Adipocyte (in vitro differentiated cells): ENCODE results near the gene OOSP3.
"Not testable (repeated sequence)": the region's sequence is repeated elsewhere in the genome, so short reads cannot be mapped to it uniquely, and the experiment has no call there.

ENCODE experiments used
- DNase-seq: peaks from one replicate; pipeline ENCODE4 v3.0.0-alpha.2; 2015; ENCODE audit warnings: low read depth
- H3K27me3 ChIP-seq: replicated peaks from 2 replicates; pipeline ENCODE4 v1.7.0; 2013; ENCODE audit warnings: mild to moderate bottlenecking, low read length, moderate library complexity; ENCODE audit not compliant: control insufficient read depth, insufficient read depth
- H3K36me3 ChIP-seq: 2 replicates; pipeline ENCODE4 v1.7.0; 2013; ENCODE audit warnings: low read length, mild to moderate bottlenecking, moderate library complexity; ENCODE audit not compliant: control insufficient read depth, insufficient read depth, severe bottlenecking
- H3K4me1 ChIP-seq: 2 replicates; pipeline ENCODE4 v1.7.0; 2013; ENCODE audit warnings: mild to moderate bottlenecking, low read length, moderate library complexity; ENCODE audit not compliant: control insufficient read depth, insufficient read depth
- H3K4me3 ChIP-seq: 2 replicates; pipeline ENCODE4 v1.7.0; 2013; ENCODE audit warnings: mild to moderate bottlenecking, low read length, moderate library complexity
- H3K9ac ChIP-seq: 2 replicates; pipeline ENCODE4 v1.7.0; 2013; ENCODE audit warnings: mild to moderate bottlenecking, low read length, moderate library complexity
- H3K9me3 ChIP-seq: 2 replicates; pipeline ENCODE4 v1.7.0; 2013; ENCODE audit warnings: mild to moderate bottlenecking, low read length, moderate library complexity; ENCODE audit not compliant: control insufficient read depth

Gene OOSP3

GRCh38 chr11:59851416-59851815, 27.2 kb upstream of the OOSP3 start:
- not testable (repeated sequence) for H3K4me3 ChIP-seq, H3K9me3 ChIP-seq, H3K9ac ChIP-seq, H3K36me3 ChIP-seq, DNase-seq, H3K27me3 ChIP-seq, H3K4me1 ChIP-seq

- no peak overlapping the region for H3K4me3 ChIP-seq
- no peak for DNase-seq
- H3K4me1 ChIP-seq: no peaks in the 10 kb centered on the region
- no peaks in the 10 kb centered on the region for H3K36me3 ChIP-seq
- no peaks in the 10 kb centered on the region for H3K27me3 ChIP-seq
- no peaks in the 10 kb centered on the region for H3K9me3 ChIP-seq
- no peak overlapping the region for H3K9ac ChIP-seq
Observed at GRCh38 chr11:59854871-59855270, 23.7 kb upstream of the OOSP3 start.

GRCh38 chr11:59857439-59858434, 20.8 kb upstream of the OOSP3 start:
- no peaks in the 10 kb centered on the region for H3K4me1 ChIP-seq
- H3K4me3 ChIP-seq: no peak overlapping the region
- H3K36me3 ChIP-seq: no peaks in the 10 kb centered on the region
- no peak overlapping the region for H3K9ac ChIP-seq
- H3K9me3 ChIP-seq: no peaks in the 10 kb centered on the region
- no peaks in the 10 kb centered on the region for H3K27me3 ChIP-seq
- DNase-seq: no peak

DNA sequence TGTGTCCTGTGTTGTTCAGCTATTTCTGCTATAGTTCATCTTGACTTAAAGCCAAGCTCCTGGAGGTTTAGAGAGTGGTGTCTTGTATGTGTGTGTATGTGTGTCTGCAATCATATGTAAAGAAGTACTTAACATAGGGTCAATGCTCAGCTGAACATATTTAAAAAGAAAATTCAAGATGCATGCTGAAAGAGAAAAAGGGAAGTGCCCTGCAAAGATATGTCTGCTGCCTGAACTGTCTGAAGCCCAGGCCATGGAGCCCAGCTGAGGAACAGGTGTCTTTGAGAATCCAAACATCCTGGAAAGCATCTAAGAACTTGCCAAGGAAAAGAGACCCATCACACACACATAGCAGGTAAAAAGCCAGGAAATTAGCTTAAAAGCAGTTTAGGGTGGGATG, 18.9 kb upstream of the OOSP3 start:
- no peak overlapping the region for H3K9ac ChIP-seq
- no peaks in the 10 kb centered on the region for H3K9me3 ChIP-seq
- no peak overlapping the region for H3K4me3 ChIP-seq
- H3K27me3 ChIP-seq: no peaks in the 10 kb centered on the region
- no peak for DNase-seq
- no peaks in the 10 kb centered on the region for H3K36me3 ChIP-seq
- no peaks in the 10 kb centered on the region for H3K4me1 ChIP-seq

DNA sequence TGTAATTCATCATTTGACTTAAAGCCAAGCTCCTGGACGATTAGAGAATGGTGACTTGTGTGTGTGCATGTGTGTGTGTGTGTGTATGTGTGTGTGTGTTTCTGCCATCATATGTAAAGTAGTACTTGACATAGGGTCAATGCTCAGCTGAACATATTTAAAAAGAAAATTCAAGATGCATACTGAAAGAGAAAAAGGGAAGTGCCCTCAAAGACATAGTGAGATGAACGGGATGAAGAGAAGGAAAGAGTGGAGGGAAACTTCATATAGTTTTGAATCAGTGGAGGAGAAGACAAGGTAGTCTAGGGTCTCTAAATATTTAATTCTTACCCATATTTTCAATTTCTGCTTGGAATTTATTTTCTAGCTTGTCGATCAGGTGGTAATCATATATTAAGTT, 16.3 kb upstream of the OOSP3 start:
- Histone ChIP-seq H3K27me3 (no peaks in the 10 kb centered on the region), H3K9ac (no peak overlapping the region), H3K9me3 (no peaks in the 10 kb centered on the region), H3K4me1 (no peaks in the 10 kb centered on the region), H3K4me3 (no peak overlapping the region), H3K36me3 (no peaks in the 10 kb centered on the region)
- no peak for DNase-seq

DNA sequence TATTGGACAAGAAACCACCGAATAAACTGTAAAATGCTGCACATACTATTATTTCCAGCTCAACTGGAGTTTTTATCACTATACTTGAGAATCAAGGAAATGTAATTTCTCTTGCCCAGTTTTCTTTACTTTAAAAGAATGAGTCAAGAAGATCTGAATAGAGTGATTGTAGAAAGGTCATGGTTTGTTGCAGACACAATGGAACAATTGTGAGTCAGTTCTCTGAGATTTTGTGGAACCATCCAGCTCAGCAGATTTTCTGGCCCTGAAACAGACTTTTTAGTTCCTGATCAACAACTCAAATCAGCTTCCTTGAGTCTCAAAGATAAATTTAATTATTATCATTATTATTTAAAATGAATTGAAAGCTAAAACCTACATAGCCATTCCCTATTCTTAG, 13.6 kb upstream of the OOSP3 start:
- Histone ChIP-seq H3K36me3 (no peaks in the 10 kb centered on the region), H3K4me1 (no peaks in the 10 kb centered on the region), H3K4me3 (no peak overlapping the region), H3K9ac (no peak overlapping the region), H3K9me3 (peaks cover 4% of the 10 kb centered on the region), H3K27me3 (no peaks in the 10 kb centered on the region)
- no peak for DNase-seq

- peaks cover 15% of the 10 kb centered on the region for H3K9me3 ChIP-seq
- H3K27me3 ChIP-seq: no peaks in the 10 kb centered on the region
- H3K9ac ChIP-seq: no peak within 1 kb of the TSS
- H3K36me3 ChIP-seq: no peaks in the 10 kb centered on the region
- H3K4me1 ChIP-seq: no peaks in the 10 kb centered on the region
- no peak within 1 kb of the TSS for H3K4me3 ChIP-seq
- DNase-seq: no peak
Observed at GRCh38 chr11:59866397-59866796, 12.2 kb upstream of the OOSP3 start, which contains the start of gene TCN1. Gene TCN1, minus strand, starts transcription at chr11:59866487. Its CDS starts 17 bp downstream, at chr11:59866470.

- peaks cover 15% of the 10 kb centered on the region for H3K9me3 ChIP-seq
- DNase-seq: no peak
- H3K4me1 ChIP-seq: no peaks in the 10 kb centered on the region
- no peaks in the 10 kb centered on the region for H3K36me3 ChIP-seq
- no peak overlapping the region for H3K4me3 ChIP-seq
- no peak overlapping the region for H3K9ac ChIP-seq
- no peaks in the 10 kb centered on the region for H3K27me3 ChIP-seq
Observed at GRCh38 chr11:59866836-59867235, 11.7 kb upstream of the OOSP3 start.

DNA sequence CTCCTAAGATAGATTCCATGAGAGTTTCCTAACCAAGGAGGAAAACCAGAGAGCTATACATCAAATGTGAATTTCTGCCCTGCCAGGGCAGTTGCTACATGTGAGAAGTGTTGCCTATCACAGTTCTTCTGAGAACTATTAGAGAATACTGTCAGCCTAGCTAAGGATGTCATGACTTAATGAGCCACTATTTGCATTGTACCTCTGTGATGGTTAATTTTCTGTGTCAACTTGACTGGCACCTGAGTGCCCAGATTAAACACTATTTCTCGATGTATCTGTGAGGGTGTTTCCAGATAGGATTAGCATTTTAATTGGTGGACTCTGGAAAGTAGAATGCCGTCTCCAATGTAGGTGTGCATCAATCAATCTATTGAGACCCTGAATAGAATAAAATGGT, 10.6 kb upstream of the OOSP3 start:
- no peaks in the 10 kb centered on the region for H3K4me1 ChIP-seq
- H3K27me3 ChIP-seq: no peaks in the 10 kb centered on the region
- H3K9ac ChIP-seq: no peak overlapping the region
- no peak overlapping the region for H3K4me3 ChIP-seq
- no peak for DNase-seq
- peaks cover 15% of the 10 kb centered on the region for H3K9me3 ChIP-seq
- no peaks in the 10 kb centered on the region for H3K36me3 ChIP-seq

GRCh38 chr11:59872076-59872475, 6.5 kb upstream of the OOSP3 start:
- Histone ChIP-seq H3K36me3 (no peaks in the 10 kb centered on the region), H3K9me3 (peaks cover 15% of the 10 kb centered on the region), H3K4me3 (no peak overlapping the region), H3K9ac (no peak overlapping the region), H3K4me1 (no peaks in the 10 kb centered on the region), H3K27me3 (no peaks in the 10 kb centered on the region)
- no peak for DNase-seq

GRCh38 chr11:59875856-59876519, 2.6 kb upstream of the OOSP3 start:
- Histone ChIP-seq H3K9me3 (peaks cover 1% of the 10 kb centered on the region), H3K9ac (no peak overlapping the region), H3K27me3 (no peaks in the 10 kb centered on the region), H3K36me3 (no peaks in the 10 kb centered on the region), H3K4me1 (no peaks in the 10 kb centered on the region), H3K4me3 (no peak overlapping the region)
- no peak for DNase-seq
